Liver (tissue), 3 donors: ENCODE measurements around the gene MCTP2.

Experiments used
- CTCF ChIP-seq: fragments of 150-350 bp; IDR thresholded peaks from 2 replicates; pipeline ENCODE4 v1.5.1; 2017; ENCODE audit warnings: improper control_type of control experiment, low read depth, low read length; ENCODE audit not compliant: missing input control
- EGR1 ChIP-seq, 2 donors: IDR thresholded peaks; 2 replicates each; pipeline ENCODE4 v1.6.1; 2016 to 2018; ENCODE audit warnings: antibody characterized with exemption in 2 of 2, low read depth in 2 of 2
- GABPA ChIP-seq, 2 donors: IDR thresholded peaks in 1 of 2; conservative IDR thresholded peaks in 1 of 2; 2 replicates each; pipeline ENCODE4 v1.6.1; 2016; ENCODE audit warnings: antibody characterized with exemption in 2 of 2, mild to moderate bottlenecking in 1 of 2, moderate library complexity in 1 of 2
- JUND ChIP-seq, 2 donors: IDR thresholded peaks; 2 replicates each; pipeline ENCODE4 v1.6.1; 2016; ENCODE audit warnings: antibody characterized with exemption in 2 of 2
- MAX ChIP-seq: IDR thresholded peaks from 2 replicates; pipeline ENCODE4 v1.6.1; 2016; ENCODE audit warnings: antibody characterized with exemption
- RAD21 ChIP-seq, 2 donors: IDR thresholded peaks; 2 replicates each; pipeline ENCODE4 v1.6.1; 2016; ENCODE audit warnings: antibody characterized with exemption in 2 of 2, mild to moderate bottlenecking in 2 of 2
- REST ChIP-seq: IDR thresholded peaks from 2 replicates; pipeline ENCODE4 v1.6.1; 2016; ENCODE audit warnings: antibody characterized with exemption, mild to moderate bottlenecking
- RXRA ChIP-seq, 2 donors: IDR thresholded peaks; 2 replicates each; pipeline ENCODE4 v1.6.1; 2017 to 2018; ENCODE audit warnings: antibody characterized with exemption in 2 of 2, mild to moderate bottlenecking in 1 of 2
- SP1 ChIP-seq: IDR thresholded peaks from 2 replicates; pipeline ENCODE4 v1.6.1; 2018; ENCODE audit warnings: antibody characterized with exemption, mild to moderate bottlenecking
- TAF1 ChIP-seq: conservative IDR thresholded peaks from 2 replicates; pipeline ENCODE4 v1.6.1; 2016; ENCODE audit warnings: antibody characterized with exemption, mild to moderate bottlenecking
- donor health status: healthy.
- donor health status: healthy.

GRCh38 chr15:94265009-94265408 lies 33.6 kb downstream of the MCTP2 start:
- TF ChIP-seq SP1 (no peak), CTCF (no peak), EGR1 (IDR thresholded peaks at IDR 0.05; ENCODE audit: low read depth in 2 of 2) (no peak), TAF1 (no peak), REST (no peak), GABPA (IDR thresholded peaks at IDR 0.05 in 1 of 2, conservative IDR thresholded peaks at IDR 0.05 in 1 of 2) (no peak), MAX (no peak), RAD21 (IDR thresholded peaks at IDR 0.05) (no peak), RXRA (IDR thresholded peaks at IDR 0.05) (no peak), JUND (IDR thresholded peaks at IDR 0.05) (no peak)
